Neural crest cell (in vitro differentiated cells): ENCODE results near the gene CEMIP. TPM values are rescaled to one million over a fixed set of nuclear protein-coding genes. Genes with fewer than 3 reads are reported as not detected.

Experiments
- DNase-seq: peaks from one replicate; pipeline ENCODE4 v3.0.0; 2021; ENCODE audit warnings: low read depth, mixed read lengths, low spot score
- H3K27ac Mint-ChIP-seq: one replicate; pipeline ENCODE4 v1.8.0; 2021; ENCODE audit warnings: mild to moderate bottlenecking, mixed read lengths; ENCODE audit not compliant: unreplicated experiment
- H3K27me3 Mint-ChIP-seq: 2 replicates; pipeline ENCODE4 v1.8.0; 2021; ENCODE audit warnings: low read depth, mild to moderate bottlenecking, mixed read lengths
- H3K36me3 Mint-ChIP-seq: 2 replicates; pipeline ENCODE4 v1.8.0; 2021; ENCODE audit warnings: low read depth, mild to moderate bottlenecking, mixed read lengths
- H3K4me1 Mint-ChIP-seq: 2 replicates; pipeline ENCODE4 v1.8.0; 2021; ENCODE audit warnings: mixed read lengths
- H3K4me3 Mint-ChIP-seq: one replicate; pipeline ENCODE4 v1.8.0; 2021; ENCODE audit warnings: mild to moderate bottlenecking, mixed read lengths
- H3K9me3 Mint-ChIP-seq: 2 replicates; pipeline ENCODE4 v1.8.0; 2021; ENCODE audit warnings: mixed read lengths
- CTCF ChIP-seq: fragments of 200-600 bp; sonication (generic); conservative IDR thresholded peaks from 2 replicates; pipeline ENCODE4 v1.5.0; 2021; ENCODE audit warnings: antibody characterized with exemption, mild to moderate bottlenecking
- total RNA-seq: library from RNA; stranded (reverse); gene quantifications from 2 replicates; pipeline ENCODE4 v1.2.1, GENCODE V29; 2021

The CEMIP gene
- total RNA-seq, 1 donor from 2014 or later, result 0.33 TPM

GRCh38 chr15:80801891-80802680, 22.9 kb downstream of the CEMIP start:
- Mint-ChIP-seq H3K9me3 (no peaks in the 10 kb centered on the region), H3K27me3 (peaks cover 21% of the 10 kb centered on the region), H3K27ac (no peak overlapping the region), H3K4me1 (no peaks in the 10 kb centered on the region), H3K4me3 (no peak overlapping the region), H3K36me3 (no peaks in the 10 kb centered on the region)
- no peak for DNase-seq
- TF ChIP-seq CTCF, result no peak

GRCh38 chr15:80803580-80804525, 24.7 kb downstream of the CEMIP start:
- no peaks in the 10 kb centered on the region for H3K9me3 Mint-ChIP-seq

DNA sequence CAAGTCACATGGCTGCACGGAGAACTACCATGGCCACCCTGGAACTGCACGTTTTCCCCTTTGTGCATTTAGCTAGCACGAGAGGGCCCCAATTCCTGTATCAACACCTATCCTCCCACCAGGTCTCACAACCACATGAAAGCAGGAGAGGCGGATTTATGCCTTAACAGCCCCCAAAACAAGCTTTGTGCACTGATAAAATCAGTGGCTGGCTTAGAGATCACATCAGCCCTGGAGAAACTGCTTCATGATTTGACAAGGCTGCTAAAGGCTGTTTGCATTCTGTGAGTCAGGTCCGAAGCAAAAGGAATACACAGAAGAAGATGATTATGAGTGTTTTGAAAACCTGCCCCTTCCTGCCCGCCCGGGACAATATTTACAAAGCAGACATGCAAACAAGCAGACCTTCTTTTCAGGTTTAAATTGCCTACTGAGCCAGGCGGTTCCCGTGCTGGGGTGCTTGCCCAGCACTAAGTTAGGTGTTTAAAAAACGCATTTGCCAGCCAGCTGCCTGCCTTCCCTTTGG, 25.9 kb downstream of the CEMIP start:
- H3K27me3 Mint-ChIP-seq, result peaks cover 32% of the 10 kb centered on the region
- no peak for TF ChIP-seq CTCF
- H3K36me3 Mint-ChIP-seq, result no peaks in the 10 kb centered on the region
- no peak overlapping the region for H3K4me3 Mint-ChIP-seq
- H3K9me3 Mint-ChIP-seq, result no peaks in the 10 kb centered on the region
- no peak for DNase-seq
- H3K27ac Mint-ChIP-seq, result no peak overlapping the region
- H3K4me1 Mint-ChIP-seq, result no peaks in the 10 kb centered on the region

More at GRCh38 chr15:80803580-80804525, 24.7 kb downstream of the CEMIP start:
- H3K4me3 Mint-ChIP-seq, result no peak overlapping the region
- no peaks in the 10 kb centered on the region for H3K4me1 Mint-ChIP-seq
- H3K27ac Mint-ChIP-seq, result no peak overlapping the region
- DNase-seq, result no peak
- no peaks in the 10 kb centered on the region for H3K36me3 Mint-ChIP-seq
- H3K27me3 Mint-ChIP-seq, result peaks cover 31% of the 10 kb centered on the region
- TF ChIP-seq CTCF, result no peak

GRCh38 chr15:80811781-80812315, 32.7 kb downstream of the CEMIP start:
- Mint-ChIP-seq H3K9me3 (no peaks in the 10 kb centered on the region), H3K36me3 (no peaks in the 10 kb centered on the region), H3K4me3 (no peak overlapping the region), H3K27ac (no peak overlapping the region), H3K27me3 (peaks cover 21% of the 10 kb centered on the region), H3K4me1 (no peaks in the 10 kb centered on the region)
- TF ChIP-seq CTCF, result no peak
- DNase-seq, result no peak

- no peaks in the 10 kb centered on the region for H3K4me1 Mint-ChIP-seq
- H3K36me3 Mint-ChIP-seq, result no peaks in the 10 kb centered on the region
- no peak overlapping the region for H3K4me3 Mint-ChIP-seq
- H3K27me3 Mint-ChIP-seq, result peaks cover 21% of the 10 kb centered on the region
- no peak for TF ChIP-seq CTCF
- H3K27ac Mint-ChIP-seq, result no peak overlapping the region
- DNase-seq, result no peak
- no peaks in the 10 kb centered on the region for H3K9me3 Mint-ChIP-seq
Observed at GRCh38 chr15:80815106-80815505, 35.9 kb downstream of the CEMIP start.
